ENCODE measurements around the gene ZNF407.

GRCh38 chr18:75107931-75108276 is 510.2 kb downstream of the ZNF407 start:
- TF ChIP-seq CTCF (IDR thresholded peaks at IDR 0.05) (no peak), POLR2A (IDR thresholded peaks at IDR 0.05) (no peak), EP300 (IDR thresholded peaks at IDR 0.05) (no peak)
